ENCODE results near the gene GRAMD2A. TPM values are rescaled to one million over a fixed set of nuclear protein-coding genes. Genes with fewer than 3 reads are reported as not detected.
A peak's percentile ranks its signal among the peaks of the same experiment; 100 is the strongest.

Gene GRAMD2A
- total RNA-seq (10 to 100 TPM in 1 of 2 donors, 1 to 10 TPM in 1; 4.0 to 25.2 TPM), polyA plus RNA-seq (10 to 100 TPM in 1 of 2 donors, 1 to 10 TPM in 1; 8.4 to 13.0 TPM)
- long read RNA-seq, donor 1, result 0 reads
- long read RNA-seq, donor 2, result 0 reads
- long read RNA-seq, donor 3, result 0 reads
- long read RNA-seq, donor 4, partial matches to known transcripts, result 0 of 1 reads
- long read RNA-seq, donor 4, other reads (novel, unspliced or antisense), result 0 of 1 reads
- long read RNA-seq, donor 5, result 0 reads

GRCh38 chr15:72197460-72198355 is at the start of gene GRAMD2A:
Gene GRAMD2A (minus strand): TSS chr15:72197787.
- H3K4me3 ChIP-seq, result peak within 1 kb of the TSS; percentile 8
- H3K27ac ChIP-seq (ENCODE audit: low read depth in 1 of 2, low read length in 1 of 2), result peak within 1 kb of the TSS in 1 of 2 donors; percentile 79
- DNase-seq (peak; percentile 30 to 56 (median 53)), ATAC-seq (ENCODE audit: insufficient read depth, low FRiP score) (peak; percentile 70)
- WGBS, 2 donors, result 11 to 28% methylated on average over 33 to 83 of the region's 83 CpGs
- TF ChIP-seq CTCF (IDR thresholded peaks at IDR 0.05; ENCODE audit: control extremely low read depth, extremely low read depth), result no peak
- H3K9ac ChIP-seq (ENCODE audit: insufficient read depth in 1 of 2, low read length in 2 of 2), result peak within 1 kb of the TSS in 1 of 2 donors; percentile 46
- H3K4me1 ChIP-seq (ENCODE audit: control insufficient read depth in 5 of 5, insufficient read depth in 5 of 5, low read length in 5 of 5), result peaks cover 0 to 2% (median 0%) of the 10 kb centered on the region in 5 donors
- H3K9me3 ChIP-seq (ENCODE audit: control insufficient read depth in 4 of 4, insufficient read depth in 3 of 4, low read length in 3 of 4), result no peaks in the 10 kb centered on the region
- H3K27me3 ChIP-seq (ENCODE audit: control insufficient read depth in 3 of 3, insufficient read depth in 3 of 3, low read length in 2 of 3), result peaks cover 0 to 4% (median 3%) of the 10 kb centered on the region in 3 donors
- H3K36me3 ChIP-seq (ENCODE audit: control insufficient read depth in 4 of 4, insufficient read depth in 4 of 4, low read length in 4 of 4), result peaks cover 17 to 39% (median 28%) of the 10 kb centered on the region in 4 donors

- no peak for ATAC-seq (ENCODE audit: insufficient read depth, low FRiP score)
- Histone ChIP-seq H3K36me3 (ENCODE audit: control insufficient read depth in 4 of 4, insufficient read depth in 4 of 4, low read length in 4 of 4) (peaks cover 11 to 46% (median 27%) of the 10 kb centered on the region in 4 donors), H3K4me1 (ENCODE audit: control insufficient read depth in 5 of 5, insufficient read depth in 5 of 5, low read length in 5 of 5) (no peaks in the 10 kb centered on the region), H3K4me3 (no peak overlapping the region), H3K9ac (ENCODE audit: insufficient read depth in 1 of 2, low read length in 2 of 2) (no peak overlapping the region), H3K9me3 (ENCODE audit: control insufficient read depth in 4 of 4, insufficient read depth in 3 of 4, low read length in 3 of 4) (no peaks in the 10 kb centered on the region), H3K27ac (ENCODE audit: low read depth in 1 of 2, low read length in 1 of 2) (no peak overlapping the region), H3K27me3 (ENCODE audit: control insufficient read depth in 3 of 3, insufficient read depth in 3 of 3, low read length in 2 of 3) (no peaks in the 10 kb centered on the region)
- WGBS, 2 donors, result 65 to 66% methylated on average over 2 of the region's 2 CpGs
- TF ChIP-seq CTCF (IDR thresholded peaks at IDR 0.05; ENCODE audit: control extremely low read depth, extremely low read depth), result no peak
- DNase-seq, result no peak
Observed at GRCh38 chr15:72242775-72243370, 45.3 kb upstream of the GRAMD2A start.

GRCh38 chr15:72239652-72240051 is 42.1 kb upstream of the GRAMD2A start:
- H3K9ac ChIP-seq (ENCODE audit: insufficient read depth in 1 of 2, low read length in 2 of 2), result no peak overlapping the region
- H3K36me3 ChIP-seq (ENCODE audit: control insufficient read depth in 4 of 4, insufficient read depth in 4 of 4, low read length in 4 of 4), result peaks cover 11 to 37% (median 27%) of the 10 kb centered on the region in 4 donors
- no peak for TF ChIP-seq CTCF (IDR thresholded peaks at IDR 0.05; ENCODE audit: control extremely low read depth, extremely low read depth)
- ATAC-seq (ENCODE audit: insufficient read depth, low FRiP score), result no peak
- no peak overlapping the region for H3K27ac ChIP-seq (ENCODE audit: low read depth in 1 of 2, low read length in 1 of 2)
- no peaks in the 10 kb centered on the region for H3K9me3 ChIP-seq (ENCODE audit: control insufficient read depth in 4 of 4, insufficient read depth in 3 of 4, low read length in 3 of 4)
- no peaks in the 10 kb centered on the region for H3K4me1 ChIP-seq (ENCODE audit: control insufficient read depth in 5 of 5, insufficient read depth in 5 of 5, low read length in 5 of 5)
- no peak for DNase-seq
- H3K4me3 ChIP-seq, result no peak overlapping the region
- no peaks in the 10 kb centered on the region for H3K27me3 ChIP-seq (ENCODE audit: control insufficient read depth in 3 of 3, insufficient read depth in 3 of 3, low read length in 2 of 3)

All from lung (tissue), 16 donors.